Thyroid gland (tissue), 4 donors: Measurements from ENCODE around the gene TMEM164. TPM values are rescaled to one million over a fixed set of nuclear protein-coding genes. Genes with fewer than 3 reads are reported as not detected.

Experiments
- DNase-seq, 2 donors: peaks; one replicate each; pipeline ENCODE4 v3.0.0-alpha.2; 2019
- H3K27ac ChIP-seq, 3 donors: fragments of 200-600 bp; sonication (generic); 1 replicate in 2 of 3; 2 replicates in 1 of 3; pipeline ENCODE4 v1.5.1; 2016 to 2019; ENCODE audit warnings: mild to moderate bottlenecking in 1 of 3, moderate library complexity in 1 of 3
- H3K27me3 ChIP-seq: fragments of 200-600 bp; sonication (generic); one replicate; pipeline ENCODE4 v1.5.1; 2019
- H3K36me3 ChIP-seq, 2 donors: fragments of 200-600 bp; sonication (generic); one replicate each; pipeline ENCODE4 v1.5.1; 2016 to 2019
- H3K4me1 ChIP-seq, 2 donors: fragments of 200-600 bp; sonication (generic); one replicate each; pipeline ENCODE4 v1.5.1; 2017 to 2019
- H3K4me3 ChIP-seq, 3 donors: fragments of 200-600 bp; sonication (generic); replicated peaks in 1 of 3; 1 replicate in 2 of 3; 2 replicates in 1 of 3; pipeline ENCODE4 v1.5.1; 2016; ENCODE audit warnings: mild to moderate bottlenecking in 1 of 3
- H3K9me3 ChIP-seq: fragments of 200-600 bp; sonication (generic); one replicate; pipeline ENCODE4 v1.5.1; 2017
- CTCF ChIP-seq, 6 experiments: fragments of 200-600 bp in 3 of 6; fragments of 450-650 bp in 3 of 6; sonication (generic) in 3 of 6; IDR thresholded peaks; one replicate each; pipeline ENCODE4 v1.5.1; 2016 to 2019; ENCODE audit warnings: antibody characterized with exemption in 6 of 6, mild to moderate bottlenecking in 2 of 6, inconsistent platforms in 1 of 6, moderate library complexity in 1 of 6
- POLR2A ChIP-seq, 2 donors: fragments of 450-650 bp; IDR thresholded peaks; one replicate each; pipeline ENCODE4 v1.6.1; 2017; ENCODE audit warnings: antibody characterized with exemption in 2 of 2, mild to moderate bottlenecking in 2 of 2, moderate library complexity in 1 of 2
- WGBS, 2 donors: methylation state at CpG; one replicate each; pipeline ENCODE4 v1.1.5; 2017; 5-methylcytosine and 5-hydroxymethylcytosine counted together
- intact Hi-C: fragments of 100-400 bp; cut with DNase I; formaldehyde crosslinking; loops from one replicate; pipeline ENCODE4 v1.15.1; 2023
- microRNA counts, 2 donors: library from miRNA; unstranded; fragments of <30 nt; microRNA quantifications; one replicate each; lab custom pipeline; 2016 to 2017
- microRNA-seq: library from miRNA; unstranded; fragments of <30 nt; microRNA quantifications from one replicate; pipeline ENCODE4, GENCODE V29; 2016
- small RNA-seq: library from RNA; depleted of rRNA; stranded (forward); fragments of <200 nt; gene quantifications from one replicate; pipeline ENCODE3, GENCODE V24; 2016
- total RNA-seq, 4 donors: library from RNA; depleted of rRNA; stranded (reverse); fragments of >200 nt; gene quantifications; one replicate each; pipeline ENCODE4 v1.2.3, GENCODE V29; 2016

Gene TMEM164
- total RNA-seq, 4 donors from 2014 or later: 28.8 to 40.0 (median 33.8) TPM

- Histone ChIP-seq H3K27ac (no peak overlapping the region), H3K27me3 (no peaks in the 10 kb centered on the region), H3K4me1 (no peaks in the 10 kb centered on the region), H3K36me3 (no peaks in the 10 kb centered on the region), H3K4me3 (no peak overlapping the region), H3K9me3 (no peaks in the 10 kb centered on the region)
- TF ChIP-seq POLR2A (IDR thresholded peaks at IDR 0.05): no peak
- no peak for TF ChIP-seq CTCF (IDR thresholded peaks at IDR 0.05)
- no peak for DNase-seq
- 81 to 87% methylated on average over 3 of the region's 3 CpGs for WGBS, 2 donors
- intact Hi-C loops: no loop called here
These were observed 222.2 kb downstream of the TMEM164 start for GRCh38 chrX:110224926-110225617.

GRCh38 chrX:110226931-110227330 is 224.0 kb downstream of the TMEM164 start:
- TF ChIP-seq CTCF (IDR thresholded peaks at IDR 0.05) (no peak), POLR2A (IDR thresholded peaks at IDR 0.05) (no peak)

More at GRCh38 chrX:110226931-110227330, 224.0 kb downstream of the TMEM164 start:
- DNase-seq: no peak
- WGBS, 2 donors: 93 to 97% methylated on average over 2 of the region's 2 CpGs
- Histone ChIP-seq H3K27me3 (no peaks in the 10 kb centered on the region), H3K27ac (no peak overlapping the region), H3K4me3 (no peak overlapping the region), H3K36me3 (no peaks in the 10 kb centered on the region), H3K9me3 (no peaks in the 10 kb centered on the region), H3K4me1 (no peaks in the 10 kb centered on the region)
- intact Hi-C loops: no loop called here

MicroRNAs encoded within 50 kb of the gene (microRNA counts, 767-probe panel; counts per million panel counts)
- 1,808 to 3,288 counts per million in 2 donors for microRNA hsa-miR-652-3p (lab: Ali Mortazavi, UCI)

Small RNAs within 50 kb of the gene (microRNA-seq; reads per million reads assigned to microRNA genes)
- gene MIR3978 (not detected), gene MIR652 (2,359 reads per million, percentile 87 among the genes with 10 or more reads in this experiment)

Small RNAs within 50 kb of the gene (small RNA-seq; reads per million reads assigned to genes)
- not detected for gene MIR3978
- gene MIR652: 2.3 reads per million, percentile 63 among the genes with 10 or more reads in this experiment
- gene SNORD96B: 0.38 reads per million
